ENCODE measurements around the gene CMSS1. TPM values are rescaled to one million over a fixed set of nuclear protein-coding genes. Genes with fewer than 3 reads are reported as not detected.

The CMSS1 gene
- total and polyA plus RNA-seq, 2 of the 13 experiments (the other 11 are each of a cell fraction or from before 2014, with no cell fraction given): 6.4 to 48.7 TPM

GRCh38 chr3:99857278-99857677, 39.6 kb downstream of the CMSS1 start (continued):
- TF ChIP-seq, protein P1, sequence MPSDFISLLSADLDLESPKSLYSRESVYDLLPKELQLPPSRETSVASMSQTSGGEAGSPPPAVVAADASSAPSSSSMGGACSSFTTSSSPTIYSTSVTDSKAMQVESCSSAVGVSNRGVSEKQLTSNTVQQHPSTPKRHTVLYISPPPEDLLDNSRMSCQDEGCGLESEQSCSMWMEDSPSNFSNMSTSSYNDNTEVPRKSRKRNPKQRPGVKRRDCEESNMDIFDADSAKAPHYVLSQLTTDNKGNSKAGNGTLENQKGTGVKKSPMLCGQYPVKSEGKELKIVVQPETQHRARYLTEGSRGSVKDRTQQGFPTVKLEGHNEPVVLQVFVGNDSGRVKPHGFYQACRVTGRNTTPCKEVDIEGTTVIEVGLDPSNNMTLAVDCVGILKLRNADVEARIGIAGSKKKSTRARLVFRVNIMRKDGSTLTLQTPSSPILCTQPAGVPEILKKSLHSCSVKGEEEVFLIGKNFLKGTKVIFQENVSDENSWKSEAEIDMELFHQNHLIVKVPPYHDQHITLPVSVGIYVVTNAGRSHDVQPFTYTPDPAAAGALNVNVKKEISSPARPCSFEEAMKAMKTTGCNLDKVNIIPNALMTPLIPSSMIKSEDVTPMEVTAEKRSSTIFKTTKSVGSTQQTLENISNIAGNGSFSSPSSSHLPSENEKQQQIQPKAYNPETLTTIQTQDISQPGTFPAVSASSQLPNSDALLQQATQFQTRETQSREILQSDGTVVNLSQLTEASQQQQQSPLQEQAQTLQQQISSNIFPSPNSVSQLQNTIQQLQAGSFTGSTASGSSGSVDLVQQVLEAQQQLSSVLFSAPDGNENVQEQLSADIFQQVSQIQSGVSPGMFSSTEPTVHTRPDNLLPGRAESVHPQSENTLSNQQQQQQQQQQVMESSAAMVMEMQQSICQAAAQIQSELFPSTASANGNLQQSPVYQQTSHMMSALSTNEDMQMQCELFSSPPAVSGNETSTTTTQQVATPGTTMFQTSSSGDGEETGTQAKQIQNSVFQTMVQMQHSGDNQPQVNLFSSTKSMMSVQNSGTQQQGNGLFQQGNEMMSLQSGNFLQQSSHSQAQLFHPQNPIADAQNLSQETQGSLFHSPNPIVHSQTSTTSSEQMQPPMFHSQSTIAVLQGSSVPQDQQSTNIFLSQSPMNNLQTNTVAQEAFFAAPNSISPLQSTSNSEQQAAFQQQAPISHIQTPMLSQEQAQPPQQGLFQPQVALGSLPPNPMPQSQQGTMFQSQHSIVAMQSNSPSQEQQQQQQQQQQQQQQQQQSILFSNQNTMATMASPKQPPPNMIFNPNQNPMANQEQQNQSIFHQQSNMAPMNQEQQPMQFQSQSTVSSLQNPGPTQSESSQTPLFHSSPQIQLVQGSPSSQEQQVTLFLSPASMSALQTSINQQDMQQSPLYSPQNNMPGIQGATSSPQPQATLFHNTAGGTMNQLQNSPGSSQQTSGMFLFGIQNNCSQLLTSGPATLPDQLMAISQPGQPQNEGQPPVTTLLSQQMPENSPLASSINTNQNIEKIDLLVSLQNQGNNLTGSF (CRISPR knock-in tag; IDR thresholded peaks at IDR 0.05): no peak
- TF ChIP-seq MYNN (CRISPR knock-in tag; IDR thresholded peaks at IDR 0.05; ENCODE audit: low read depth) (no peak), ZFAT (CRISPR knock-in tag; conservative IDR thresholded peaks at IDR 0.05) (no peak), IKZF4 (CRISPR knock-in tag; IDR thresholded peaks at IDR 0.05; ENCODE audit: borderline replicate concordance, low read depth, not compliant biosample characterization) (no peak), RCOR2 (CRISPR knock-in tag; IDR thresholded peaks at IDR 0.05) (peak; percentile 59), WIZ (CRISPR knock-in tag; IDR thresholded peaks at IDR 0.05) (no peak), ATAD3A (CRISPR knock-in tag; IDR thresholded peaks at IDR 0.05) (no peak), ZNF550 (CRISPR knock-in tag; IDR thresholded peaks at IDR 0.05; ENCODE audit: borderline replicate concordance) (no peak), HMGA1 (CRISPR knock-in tag; conservative IDR thresholded peaks at IDR 0.05) (no peak), ISX (CRISPR knock-in tag; conservative IDR thresholded peaks at IDR 0.05) (no peak), MED8 (CRISPR knock-in tag; IDR thresholded peaks at IDR 0.05; ENCODE audit: insufficient replicate concordance) (no peak), POLR2AphosphoS5 (IDR thresholded peaks at IDR 0.05; ENCODE audit: low read depth, low read length) (peak; percentile 22; the same call in 1 of the 2 replicates), HCFC1 (IDR thresholded peaks at IDR 0.05; ENCODE audit: low read depth, low read length) (no peak), NFIC (IDR thresholded peaks at IDR 0.05; ENCODE audit: low read length) (peak; percentile 61; the same call in 1 of the 2 replicates), ZNF883 (CRISPR knock-in tag; IDR thresholded peaks at IDR 0.05; ENCODE audit: not compliant biosample characterization) (no peak), ZBTB44 (CRISPR knock-in tag; IDR thresholded peaks at IDR 0.05) (no peak), XRCC5 (optimal IDR thresholded peaks at IDR 0.05; ENCODE audit: low read length) (no peak), THRA (CRISPR knock-in tag; IDR thresholded peaks at IDR 0.05; ENCODE audit: borderline replicate concordance) (no peak), ZNF850 (CRISPR knock-in tag; conservative IDR thresholded peaks at IDR 0.05) (no peak), HHEX (CRISPR knock-in tag; IDR thresholded peaks at IDR 0.05) (no peak), ZNF124 (CRISPR knock-in tag; IDR thresholded peaks at IDR 0.05) (no peak), ZNF724P (CRISPR knock-in tag; IDR thresholded peaks at IDR 0.05; ENCODE audit: borderline replicate concordance) (no peak), ZNF776 (CRISPR knock-in tag; IDR thresholded peaks at IDR 0.05) (no peak)
- TF ChIP-seq, protein P2, sequence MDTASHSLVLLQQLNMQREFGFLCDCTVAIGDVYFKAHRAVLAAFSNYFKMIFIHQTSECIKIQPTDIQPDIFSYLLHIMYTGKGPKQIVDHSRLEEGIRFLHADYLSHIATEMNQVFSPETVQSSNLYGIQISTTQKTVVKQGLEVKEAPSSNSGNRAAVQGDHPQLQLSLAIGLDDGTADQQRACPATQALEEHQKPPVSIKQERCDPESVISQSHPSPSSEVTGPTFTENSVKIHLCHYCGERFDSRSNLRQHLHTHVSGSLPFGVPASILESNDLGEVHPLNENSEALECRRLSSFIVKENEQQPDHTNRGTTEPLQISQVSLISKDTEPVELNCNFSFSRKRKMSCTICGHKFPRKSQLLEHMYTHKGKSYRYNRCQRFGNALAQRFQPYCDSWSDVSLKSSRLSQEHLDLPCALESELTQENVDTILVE (CRISPR knock-in tag; IDR thresholded peaks at IDR 0.05): no peak

Measured in HepG2 (cell line).